ENCODE measurements around the gene KIAA1217. TPM values are rescaled to one million over a fixed set of nuclear protein-coding genes. Genes with fewer than 3 reads are reported as not detected.

KIAA1217 gene
- polyA plus RNA-seq, 1 donor from 2014 or later: 0.22 TPM

GRCh38 chr10:24455447-24455846 is 246.5 kb downstream of the KIAA1217 start:
- Histone ChIP-seq H3K27me3 (ENCODE audit: insufficient read depth, low read depth, low read length) (no peaks in the 10 kb centered on the region), H3K9me3 (ENCODE audit: low read length) (no peaks in the 10 kb centered on the region), H3K4me2 (ENCODE audit: low read length) (no peak overlapping the region), H3K4me3 (ENCODE audit: low read length) (no peak overlapping the region), H4K20me1 (ENCODE audit: insufficient read depth) (no peaks in the 10 kb centered on the region), H3F3A (ENCODE audit: insufficient read depth, low read length, poor library complexity, severe bottlenecking) (no peaks in the 10 kb centered on the region), H2AFZ (ENCODE audit: low read depth, low read length) (no peak overlapping the region), H3K27ac (ENCODE audit: low read length) (no peak overlapping the region), H3K79me2 (replicated peaks; ENCODE audit: insufficient read depth, low read length) (no peaks in the 10 kb centered on the region), H3K9me2 (ENCODE audit: insufficient read depth, low read length) (no peaks in the 10 kb centered on the region), H3K36me3 (ENCODE audit: insufficient read depth, low read length) (no peaks in the 10 kb centered on the region), H3K9ac (ENCODE audit: low read length) (no peak overlapping the region)
- TF ChIP-seq POLR2AphosphoS5 (IDR thresholded peaks at IDR 0.05): no peak
- TF ChIP-seq SMC3 (conservative IDR thresholded peaks at IDR 0.05; ENCODE audit: poor library complexity): no peak
- TF ChIP-seq MXI1 (conservative IDR thresholded peaks at IDR 0.05; ENCODE audit: poor library complexity, severe bottlenecking): no peak
- TF ChIP-seq RAD21 (conservative IDR thresholded peaks at IDR 0.05): no peak
- TF ChIP-seq EZH2 (IDR thresholded peaks at IDR 0.05; ENCODE audit: borderline replicate concordance, insufficient read depth, low read length, poor library complexity, severe bottlenecking): no peak
- no peak for TF ChIP-seq REST (IDR thresholded peaks at IDR 0.05; ENCODE audit: borderline replicate concordance)

DNA sequence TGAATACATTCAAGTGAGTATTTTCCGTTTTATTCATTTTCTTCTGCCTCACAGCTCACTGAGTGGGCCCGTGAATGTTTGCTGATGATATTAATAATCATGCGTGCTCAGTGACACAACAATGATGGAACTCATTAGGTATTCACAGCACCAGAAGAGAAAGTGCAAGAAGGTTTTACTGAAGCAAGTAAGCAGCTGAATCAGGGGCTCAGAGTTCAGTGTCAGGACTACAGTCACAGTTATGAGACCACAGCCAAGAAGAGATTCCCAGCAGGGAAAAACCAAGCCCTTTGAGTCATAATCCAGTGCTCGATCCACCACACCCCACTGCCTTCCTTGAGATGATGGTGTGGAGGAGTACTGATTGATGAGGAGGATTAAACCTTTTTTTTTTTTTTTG is 247.4 kb downstream of the KIAA1217 start:
- Histone ChIP-seq H3K9ac (ENCODE audit: low read length) (no peak overlapping the region), H3K4me2 (ENCODE audit: low read length) (no peak overlapping the region)
- TF ChIP-seq TAF1 (IDR thresholded peaks at IDR 0.05; ENCODE audit: low read depth) (no peak), REST (IDR thresholded peaks at IDR 0.05; ENCODE audit: borderline replicate concordance) (no peak), SMC3 (conservative IDR thresholded peaks at IDR 0.05; ENCODE audit: poor library complexity) (no peak), EZH2 (IDR thresholded peaks at IDR 0.05; ENCODE audit: borderline replicate concordance, insufficient read depth, low read length, poor library complexity, severe bottlenecking) (no peak), MXI1 (conservative IDR thresholded peaks at IDR 0.05; ENCODE audit: poor library complexity, severe bottlenecking) (no peak), POLR2AphosphoS5 (IDR thresholded peaks at IDR 0.05) (no peak)
- TF ChIP-seq, protein P1, sequence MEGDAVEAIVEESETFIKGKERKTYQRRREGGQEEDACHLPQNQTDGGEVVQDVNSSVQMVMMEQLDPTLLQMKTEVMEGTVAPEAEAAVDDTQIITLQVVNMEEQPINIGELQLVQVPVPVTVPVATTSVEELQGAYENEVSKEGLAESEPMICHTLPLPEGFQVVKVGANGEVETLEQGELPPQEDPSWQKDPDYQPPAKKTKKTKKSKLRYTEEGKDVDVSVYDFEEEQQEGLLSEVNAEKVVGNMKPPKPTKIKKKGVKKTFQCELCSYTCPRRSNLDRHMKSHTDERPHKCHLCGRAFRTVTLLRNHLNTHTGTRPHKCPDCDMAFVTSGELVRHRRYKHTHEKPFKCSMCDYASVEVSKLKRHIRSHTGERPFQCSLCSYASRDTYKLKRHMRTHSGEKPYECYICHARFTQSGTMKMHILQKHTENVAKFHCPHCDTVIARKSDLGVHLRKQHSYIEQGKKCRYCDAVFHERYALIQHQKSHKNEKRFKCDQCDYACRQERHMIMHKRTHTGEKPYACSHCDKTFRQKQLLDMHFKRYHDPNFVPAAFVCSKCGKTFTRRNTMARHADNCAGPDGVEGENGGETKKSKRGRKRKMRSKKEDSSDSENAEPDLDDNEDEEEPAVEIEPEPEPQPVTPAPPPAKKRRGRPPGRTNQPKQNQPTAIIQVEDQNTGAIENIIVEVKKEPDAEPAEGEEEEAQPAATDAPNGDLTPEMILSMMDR (IDR thresholded peaks at IDR 0.05; ENCODE audit: poor library complexity, severe bottlenecking): no peak

More for the DNA sequence above, 247.4 kb downstream of the KIAA1217 start:
- Histone ChIP-seq H2AFZ (ENCODE audit: low read depth, low read length) (no peak overlapping the region), H3K9me3 (ENCODE audit: low read length) (no peaks in the 10 kb centered on the region), H3K27me3 (ENCODE audit: insufficient read depth, low read depth, low read length) (no peaks in the 10 kb centered on the region), H3K79me2 (replicated peaks; ENCODE audit: insufficient read depth, low read length) (no peaks in the 10 kb centered on the region), H4K20me1 (ENCODE audit: insufficient read depth) (no peaks in the 10 kb centered on the region), H3K9me2 (ENCODE audit: insufficient read depth, low read length) (no peaks in the 10 kb centered on the region), H3K27ac (ENCODE audit: low read length) (no peak overlapping the region), H3K4me3 (ENCODE audit: low read length) (no peak overlapping the region), H3F3A (ENCODE audit: insufficient read depth, low read length, poor library complexity, severe bottlenecking) (no peaks in the 10 kb centered on the region), H3K36me3 (ENCODE audit: insufficient read depth, low read length) (no peaks in the 10 kb centered on the region)
